ENCODE measurements around the gene KSR2. TPM values are rescaled to one million over a fixed set of nuclear protein-coding genes. Genes with fewer than 3 reads are reported as not detected.

The KSR2 gene
- total RNA-seq, 1 donor from 2014 or later, result 0.25 TPM

- Histone ChIP-seq H3K9me3 (no peaks in the 10 kb centered on the region), H3K4me3 (no peak overlapping the region), H3K27me3 (no peaks in the 10 kb centered on the region), H3K36me3 (no peaks in the 10 kb centered on the region), H3K4me1 (no peaks in the 10 kb centered on the region), H3K27ac (no peak overlapping the region)
- intact Hi-C loops (cut with DNase I), result no loop called here
- DNase-seq (ENCODE audit: extremely low spot score in 2 of 2), result no peak
- TF ChIP-seq CTCF (IDR thresholded peaks at IDR 0.05), result no peak
- TF ChIP-seq POLR2AphosphoS5 (IDR thresholded peaks at IDR 0.05; ENCODE audit: insufficient read depth in 1 of 2, low read depth in 1 of 2), result no peak
- no peak for TF ChIP-seq POLR2A (IDR thresholded peaks at IDR 0.05)
These were observed 289.0 kb downstream of the KSR2 start for GRCh38 chr12:117679776-117680175.

GRCh38 chr12:117674763-117675162, 294.0 kb downstream of the KSR2 start:
- intact Hi-C loops (cut with DNase I), result no loop called here

GRCh38 chr12:117674313-117674712, 294.5 kb downstream of the KSR2 start:
- Histone ChIP-seq H3K27ac (no peak overlapping the region), H3K9me3 (no peaks in the 10 kb centered on the region), H3K4me3 (no peak overlapping the region), H3K27me3 (no peaks in the 10 kb centered on the region), H3K4me1 (no peaks in the 10 kb centered on the region), H3K36me3 (no peaks in the 10 kb centered on the region)
- TF ChIP-seq POLR2A (IDR thresholded peaks at IDR 0.05), result no peak
- no peak for TF ChIP-seq CTCF (IDR thresholded peaks at IDR 0.05)
- no peak for TF ChIP-seq POLR2AphosphoS5 (IDR thresholded peaks at IDR 0.05; ENCODE audit: insufficient read depth in 1 of 2, low read depth in 1 of 2)
- no peak for DNase-seq (ENCODE audit: extremely low spot score in 2 of 2)
- intact Hi-C loops (cut with DNase I), result no loop called here

More at GRCh38 chr12:117674763-117675162, 294.0 kb downstream of the KSR2 start:
- no peak overlapping the region for H3K4me3 ChIP-seq
- H3K27ac ChIP-seq, result no peak overlapping the region
- no peaks in the 10 kb centered on the region for H3K36me3 ChIP-seq
- no peaks in the 10 kb centered on the region for H3K9me3 ChIP-seq
- H3K4me1 ChIP-seq, result no peaks in the 10 kb centered on the region
- TF ChIP-seq POLR2A (IDR thresholded peaks at IDR 0.05) (no peak), POLR2AphosphoS5 (IDR thresholded peaks at IDR 0.05; ENCODE audit: insufficient read depth in 1 of 2, low read depth in 1 of 2) (no peak), CTCF (IDR thresholded peaks at IDR 0.05) (no peak)
- DNase-seq (ENCODE audit: extremely low spot score in 2 of 2), result no peak
- no peaks in the 10 kb centered on the region for H3K27me3 ChIP-seq

GRCh38 chr12:117671734-117672133, 297.1 kb downstream of the KSR2 start:
- Histone ChIP-seq H3K4me1 (no peaks in the 10 kb centered on the region), H3K9me3 (no peaks in the 10 kb centered on the region), H3K27ac (no peak overlapping the region), H3K27me3 (no peaks in the 10 kb centered on the region), H3K36me3 (no peaks in the 10 kb centered on the region), H3K4me3 (no peak overlapping the region)
- TF ChIP-seq POLR2AphosphoS5 (IDR thresholded peaks at IDR 0.05; ENCODE audit: insufficient read depth in 1 of 2, low read depth in 1 of 2) (no peak), POLR2A (IDR thresholded peaks at IDR 0.05) (no peak), CTCF (IDR thresholded peaks at IDR 0.05) (no peak)
- DNase-seq (ENCODE audit: extremely low spot score in 2 of 2), result no peak
- intact Hi-C loops (cut with DNase I), result no loop called here

- Histone ChIP-seq H3K27me3 (no peaks in the 10 kb centered on the region), H3K4me3 (no peak overlapping the region), H3K36me3 (no peaks in the 10 kb centered on the region), H3K27ac (no peak overlapping the region), H3K4me1 (no peaks in the 10 kb centered on the region), H3K9me3 (no peaks in the 10 kb centered on the region)
- intact Hi-C loops (cut with DNase I), result no loop called here
- DNase-seq (ENCODE audit: extremely low spot score in 2 of 2), result no peak
- no peak for TF ChIP-seq POLR2A (IDR thresholded peaks at IDR 0.05)
- no peak for TF ChIP-seq CTCF (IDR thresholded peaks at IDR 0.05)
- no peak for TF ChIP-seq POLR2AphosphoS5 (IDR thresholded peaks at IDR 0.05; ENCODE audit: insufficient read depth in 1 of 2, low read depth in 1 of 2)
These were observed 304.6 kb downstream of the KSR2 start for GRCh38 chr12:117664169-117664568.
